Upper lobe of right lung (tissue), 1 donor: ENCODE results near the gene ELN. TPM values are rescaled to one million over a fixed set of nuclear protein-coding genes. Genes with fewer than 3 reads are reported as not detected.

ENCODE experiments used
- ATAC-seq: fragments of 200-7000 bp; cut with Tn5 transposase; one replicate; pipeline ENCODE4 v1.9.1; 2020; ENCODE audit warnings: mild to moderate bottlenecking, moderate library complexity
- DNase-seq: peaks from one replicate; pipeline ENCODE4 v3.0.0-alpha.2; 2020
- H3K27ac ChIP-seq: fragments of 200-600 bp; one replicate; pipeline ENCODE4 v1.8.0; 2022
- H3K27me3 ChIP-seq: fragments of 200-600 bp; one replicate; pipeline ENCODE4 v1.8.0; 2022; ENCODE audit warnings: mild to moderate bottlenecking
- H3K36me3 ChIP-seq: fragments of 200-600 bp; one replicate; pipeline ENCODE4 v1.8.0; 2022
- H3K4me1 ChIP-seq: fragments of 200-600 bp; one replicate; pipeline ENCODE4 v1.8.0; 2022
- H3K4me3 ChIP-seq: fragments of 200-600 bp; one replicate; pipeline ENCODE4 v1.8.0; 2022; ENCODE audit warnings: mild to moderate bottlenecking
- H3K9me3 ChIP-seq: fragments of 200-600 bp; one replicate; pipeline ENCODE4 v1.8.0; 2022
- intact Hi-C: fragments of 100-400 bp; cut with DNase I; formaldehyde crosslinking; loops from one replicate; pipeline ENCODE4 v1.11.0; 2022
- total RNA-seq: library from RNA; stranded (reverse); fragmentation: NEBNext Ultra II Directional; extraction: Animal tissue kit (Norgen Biotek cat#: 25700); gene quantifications from one replicate; pipeline ENCODE4 v1.2.1, GENCODE V29; 2021
- TF ChIP-seq, protein P1 (sequence below): fragments of 200-600 bp; IDR thresholded peaks from one replicate; pipeline ENCODE4 v1.8.0; 2022; ENCODE audit warnings: antibody characterized with exemption
- donor health status: DM: no; HTN: yes; CAD: no; lungs with severe emphysema.

The ELN gene
- total RNA-seq, 1 donor from 2014 or later: 231 TPM

DNA sequence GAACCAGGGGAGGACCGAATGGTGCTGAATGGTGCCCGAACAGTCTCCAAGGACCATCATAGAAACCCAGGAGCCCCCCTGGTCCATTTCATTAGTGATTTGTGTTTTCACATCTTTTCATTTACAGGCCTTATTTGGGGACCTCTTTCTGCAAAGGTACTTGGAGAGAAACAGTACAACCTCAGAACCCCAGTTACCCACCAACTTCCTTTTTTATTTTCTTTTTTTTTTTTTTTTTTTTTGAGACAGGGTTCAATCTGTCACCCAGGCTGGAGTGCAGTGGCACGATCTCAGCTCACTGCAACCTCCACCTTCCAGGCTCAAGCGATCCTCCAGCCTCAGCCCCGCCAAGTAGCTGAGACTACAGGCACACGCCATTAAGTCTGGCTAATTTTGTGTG is 13.0 kb upstream of the ELN start:
- intact Hi-C loops: no loop called here
- Histone ChIP-seq H3K36me3 (no peaks in the 10 kb centered on the region), H3K4me1 (peaks cover 6% of the 10 kb centered on the region), H3K27me3 (no peaks in the 10 kb centered on the region), H3K27ac (no peak overlapping the region), H3K9me3 (no peaks in the 10 kb centered on the region), H3K4me3 (no peak overlapping the region)
- TF ChIP-seq, protein P1, sequence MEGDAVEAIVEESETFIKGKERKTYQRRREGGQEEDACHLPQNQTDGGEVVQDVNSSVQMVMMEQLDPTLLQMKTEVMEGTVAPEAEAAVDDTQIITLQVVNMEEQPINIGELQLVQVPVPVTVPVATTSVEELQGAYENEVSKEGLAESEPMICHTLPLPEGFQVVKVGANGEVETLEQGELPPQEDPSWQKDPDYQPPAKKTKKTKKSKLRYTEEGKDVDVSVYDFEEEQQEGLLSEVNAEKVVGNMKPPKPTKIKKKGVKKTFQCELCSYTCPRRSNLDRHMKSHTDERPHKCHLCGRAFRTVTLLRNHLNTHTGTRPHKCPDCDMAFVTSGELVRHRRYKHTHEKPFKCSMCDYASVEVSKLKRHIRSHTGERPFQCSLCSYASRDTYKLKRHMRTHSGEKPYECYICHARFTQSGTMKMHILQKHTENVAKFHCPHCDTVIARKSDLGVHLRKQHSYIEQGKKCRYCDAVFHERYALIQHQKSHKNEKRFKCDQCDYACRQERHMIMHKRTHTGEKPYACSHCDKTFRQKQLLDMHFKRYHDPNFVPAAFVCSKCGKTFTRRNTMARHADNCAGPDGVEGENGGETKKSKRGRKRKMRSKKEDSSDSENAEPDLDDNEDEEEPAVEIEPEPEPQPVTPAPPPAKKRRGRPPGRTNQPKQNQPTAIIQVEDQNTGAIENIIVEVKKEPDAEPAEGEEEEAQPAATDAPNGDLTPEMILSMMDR: no peak
- ATAC-seq: no peak
- DNase-seq: no peak

DNA sequence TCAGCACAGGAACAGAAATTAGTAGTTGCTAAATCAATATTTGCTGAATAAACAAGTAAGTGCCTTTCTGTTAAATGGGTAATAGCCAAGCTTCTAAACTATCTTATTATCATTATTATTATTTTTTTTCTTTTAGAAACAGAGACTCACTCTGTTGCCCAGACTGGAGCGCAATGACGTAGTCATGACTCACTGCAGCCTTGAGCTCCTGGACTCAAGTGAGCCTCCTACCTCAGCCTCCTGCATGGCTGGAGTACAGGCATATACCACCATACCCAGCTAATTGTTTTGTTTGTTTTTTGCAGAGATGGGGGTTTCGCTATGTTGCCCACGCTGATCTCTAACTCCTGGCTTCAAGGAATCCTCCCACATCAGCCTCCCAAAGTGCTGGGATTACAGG is 12.3 kb upstream of the ELN start:
- ATAC-seq (no peak), DNase-seq (no peak)
- Histone ChIP-seq H3K4me1 (peaks cover 6% of the 10 kb centered on the region), H3K27ac (no peak overlapping the region), H3K36me3 (no peaks in the 10 kb centered on the region), H3K9me3 (no peaks in the 10 kb centered on the region), H3K27me3 (no peaks in the 10 kb centered on the region), H3K4me3 (no peak overlapping the region)
- intact Hi-C loops: no loop called here
- TF ChIP-seq, protein P1: no peak

DNA sequence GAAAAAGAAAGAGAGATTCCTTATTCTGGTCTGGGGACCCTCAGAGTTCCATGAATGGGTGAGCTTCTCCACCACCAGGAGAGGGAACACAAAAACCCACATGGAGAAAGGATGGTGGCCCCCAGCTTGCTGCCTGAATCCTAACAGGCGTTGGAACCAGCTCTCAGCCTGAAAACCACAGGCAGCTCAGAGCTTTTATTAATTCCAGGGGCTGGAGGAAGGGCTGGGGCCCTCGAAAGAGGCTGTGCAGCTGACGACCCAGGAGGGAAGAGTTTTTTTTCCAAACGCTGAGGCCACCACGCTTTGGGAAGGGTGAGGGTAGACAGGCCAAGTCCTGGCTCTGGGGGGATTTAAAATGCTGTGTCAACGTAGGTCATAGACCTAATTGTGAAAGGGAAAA is 10.8 kb upstream of the ELN start:
- Histone ChIP-seq H3K4me1 (peaks cover 6% of the 10 kb centered on the region), H3K27me3 (no peaks in the 10 kb centered on the region)
- intact Hi-C loops: no loop called here

DNA sequence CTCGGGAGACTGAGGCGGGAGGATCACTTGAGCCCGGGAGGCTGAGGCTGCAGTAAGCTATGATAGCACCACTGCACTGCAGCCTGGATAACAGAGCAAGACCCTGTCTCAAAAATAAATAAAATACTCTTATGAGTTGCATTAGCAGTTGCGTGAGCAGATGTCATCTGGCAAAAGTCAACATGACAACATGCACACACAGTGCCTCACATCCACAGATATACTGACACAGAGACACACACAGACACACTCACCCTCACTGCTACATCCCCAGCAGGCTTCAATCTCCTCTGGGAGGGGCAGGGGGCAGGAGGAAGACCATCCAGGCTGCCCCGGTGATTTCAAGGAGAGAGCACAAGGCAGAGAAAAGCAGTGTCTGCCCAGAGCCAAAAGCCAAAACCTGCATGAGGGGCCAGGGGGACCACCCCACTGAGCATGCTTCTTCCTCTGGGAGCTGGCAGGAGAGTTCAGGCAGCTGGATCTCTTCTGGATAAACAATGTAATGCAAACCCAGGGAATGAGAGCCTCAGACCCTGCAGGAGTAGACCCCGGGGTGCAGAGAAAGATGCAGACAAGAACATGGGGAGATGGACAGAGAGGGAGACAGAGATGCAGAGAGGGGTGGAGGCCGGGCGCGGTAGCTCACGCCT is 9.6 kb upstream of the ELN start:
- H3K4me1 ChIP-seq: peaks cover 14% of the 10 kb centered on the region
- intact Hi-C loops: no loop called here

More for the DNA sequence above, 10.8 kb upstream of the ELN start:
- Histone ChIP-seq H3K36me3 (no peaks in the 10 kb centered on the region), H3K4me3 (no peak overlapping the region), H3K27ac (no peak overlapping the region), H3K9me3 (no peaks in the 10 kb centered on the region)
- DNase-seq: no peak
- ATAC-seq: no peak
- TF ChIP-seq, protein P1: no peak

DNA sequence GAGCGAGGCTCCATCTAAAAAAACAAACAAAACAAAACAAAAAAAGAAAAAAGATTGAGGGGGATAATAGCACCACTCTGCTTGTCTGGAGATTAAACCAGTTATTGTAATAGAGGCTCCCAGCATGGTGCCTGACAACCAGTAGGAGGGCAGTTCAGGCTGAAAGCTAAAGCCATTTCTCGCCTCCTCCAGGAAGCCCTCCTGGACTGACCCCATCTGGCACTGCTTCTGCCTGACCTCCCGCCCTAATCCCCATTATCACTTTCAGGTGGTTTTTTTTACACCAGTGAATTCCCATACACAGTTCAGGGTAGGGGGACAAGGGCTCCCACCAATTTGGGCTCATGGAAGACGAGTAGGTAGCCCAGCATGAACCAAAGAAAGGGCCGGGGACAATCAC is 8.8 kb upstream of the ELN start:
- intact Hi-C loops: no loop called here
- no peak overlapping the region for H3K27ac ChIP-seq
- H3K4me1 ChIP-seq: peaks cover 15% of the 10 kb centered on the region
- no peaks in the 10 kb centered on the region for H3K9me3 ChIP-seq
- DNase-seq (no peak), ATAC-seq (no peak)
- TF ChIP-seq, protein P1: no peak
- no peaks in the 10 kb centered on the region for H3K36me3 ChIP-seq
- H3K4me3 ChIP-seq: no peak overlapping the region
- no peaks in the 10 kb centered on the region for H3K27me3 ChIP-seq

More for the DNA sequence above, 9.6 kb upstream of the ELN start:
- no peak overlapping the region for H3K27ac ChIP-seq
- ATAC-seq (no peak), DNase-seq (no peak)
- H3K36me3 ChIP-seq: no peaks in the 10 kb centered on the region
- H3K27me3 ChIP-seq: no peaks in the 10 kb centered on the region
- H3K9me3 ChIP-seq: no peaks in the 10 kb centered on the region
- TF ChIP-seq, protein P1: no peak
- H3K4me3 ChIP-seq: no peak overlapping the region

DNA sequence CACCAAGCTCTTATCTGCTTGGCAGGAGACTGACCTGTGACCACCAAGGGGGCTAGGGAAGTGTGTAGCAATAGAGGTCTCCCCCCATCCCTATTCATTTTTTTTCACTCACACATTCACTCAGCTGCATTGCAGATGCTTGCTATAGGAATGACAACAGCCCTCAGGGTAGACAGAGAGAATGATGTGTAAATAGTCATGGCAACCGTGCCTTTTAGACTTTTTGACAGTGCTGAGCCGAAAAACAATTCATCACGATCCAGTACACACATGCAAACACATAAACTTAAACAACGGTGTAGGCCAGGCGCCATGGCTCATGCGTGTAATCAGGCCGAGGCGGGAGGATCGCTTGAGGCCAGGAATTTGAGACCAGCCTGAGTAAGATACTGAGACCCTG is 7.6 kb upstream of the ELN start:
- peaks cover 11% of the 10 kb centered on the region for H3K4me1 ChIP-seq
- no peak for ATAC-seq
- TF ChIP-seq, protein P1: no peak
- no peaks in the 10 kb centered on the region for H3K27me3 ChIP-seq
- no peak overlapping the region for H3K27ac ChIP-seq
- DNase-seq: no peak
- no peaks in the 10 kb centered on the region for H3K9me3 ChIP-seq
- H3K36me3 ChIP-seq: no peaks in the 10 kb centered on the region
- intact Hi-C loops: loop anchor here (10.0 kb wide), 1 partner anchor 156 kb away; the partner anchor contains the start of gene TMEM270
- no peak overlapping the region for H3K4me3 ChIP-seq
